ENCODE measurements around the gene CASP9.
"Not testable (repeated sequence)": the region's sequence is repeated elsewhere in the genome, so short reads cannot be mapped to it uniquely, and the experiment has no call there.

The CASP9 gene

DNA sequence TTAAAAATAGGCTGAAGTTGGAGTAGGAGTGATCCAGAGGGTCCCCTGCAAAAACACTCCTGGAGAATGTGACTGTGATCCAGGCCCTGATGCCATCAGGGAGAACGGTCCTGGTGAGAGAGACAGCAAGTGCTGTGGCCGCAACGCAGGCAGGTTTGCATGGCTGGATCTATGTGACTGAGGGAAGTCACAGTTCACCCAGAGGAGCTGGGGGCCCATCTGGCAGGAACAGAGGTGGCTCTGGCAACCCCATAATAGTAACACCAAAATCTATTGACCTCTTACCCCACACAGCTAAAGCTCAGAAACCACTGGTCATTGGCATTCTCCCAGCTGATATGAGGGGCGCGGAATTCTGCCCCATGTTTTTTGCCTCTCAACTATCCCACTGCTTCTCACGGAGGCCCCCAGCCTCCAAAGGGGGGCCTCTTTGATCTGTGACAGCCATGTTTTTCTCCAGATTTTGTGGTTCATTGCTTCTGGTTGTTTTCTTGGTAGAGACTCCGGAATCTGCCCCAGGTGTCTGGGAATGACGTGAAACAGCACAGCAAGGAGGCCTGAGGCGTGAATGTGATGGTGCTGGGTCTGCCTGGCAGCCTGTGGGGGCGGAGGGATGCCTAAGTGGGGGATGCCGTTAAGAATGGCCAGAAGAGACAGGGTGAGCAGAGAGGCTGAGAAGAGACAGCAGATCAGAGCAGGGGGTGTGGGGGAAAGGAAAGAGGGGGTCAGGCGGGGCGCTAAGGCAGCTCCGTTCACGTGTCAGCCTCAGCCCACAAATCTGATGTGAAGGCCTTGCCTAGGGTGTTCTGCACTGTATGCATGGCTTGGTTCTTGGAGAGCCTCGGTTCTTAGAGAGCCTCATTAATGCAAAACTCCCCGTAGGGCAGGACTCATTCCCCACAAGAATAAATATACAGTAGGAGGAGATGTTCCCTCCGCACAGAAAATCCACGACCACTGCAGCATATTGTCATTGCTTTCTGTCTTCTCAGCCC is 23.5 kb downstream of the CASP9 start:
- no peak for DNase-seq (ENCODE audit: low read depth)

- no peak for DNase-seq (ENCODE audit: low read depth)
These were observed 30.1 kb downstream of the CASP9 start for GRCh38 chr1:15493869-15494390.

GRCh38 chr1:15492596-15492995 is 31.4 kb downstream of the CASP9 start:
- DNase-seq (ENCODE audit: low read depth) = no peak

- not testable (repeated sequence) for DNase-seq (ENCODE audit: low read depth)
These were observed 33.0 kb downstream of the CASP9 start for GRCh38 chr1:15491010-15491409.

DNA sequence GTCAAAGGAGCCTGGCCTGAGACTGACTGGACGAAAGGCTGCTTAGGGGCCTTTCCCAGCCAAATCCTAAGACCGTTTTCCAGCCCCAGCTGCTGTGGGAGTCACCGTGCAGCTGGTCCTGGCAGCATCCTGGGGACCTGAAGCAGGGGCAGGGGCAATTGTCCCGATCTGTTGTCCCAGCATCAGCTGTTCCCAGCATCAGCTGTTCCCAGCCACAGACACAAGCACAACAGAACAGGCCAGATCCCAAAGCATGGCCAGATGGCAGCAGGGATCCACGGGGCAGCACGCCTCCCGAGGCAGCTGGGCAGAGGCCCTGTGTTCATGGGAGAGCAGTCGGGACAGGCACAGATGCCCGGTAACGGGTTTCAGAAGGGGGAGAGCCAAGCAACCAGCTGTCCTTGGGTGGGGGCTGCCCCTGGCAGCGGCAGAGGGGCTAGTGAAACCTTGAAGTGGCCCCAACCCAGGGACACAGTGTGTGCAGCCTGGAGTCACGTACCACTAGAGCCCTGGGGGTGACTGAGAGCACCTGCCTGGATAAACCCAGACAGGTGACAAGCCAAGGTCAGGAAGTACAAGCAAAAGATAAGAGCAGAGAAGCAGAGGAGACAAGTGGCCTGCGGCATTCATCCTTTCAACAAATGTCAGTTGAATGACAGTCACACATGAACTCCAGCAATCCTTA is 34.8 kb downstream of the CASP9 start:
- no peak for DNase-seq (ENCODE audit: low read depth)

GRCh38 chr1:15488371-15488770 is 35.6 kb downstream of the CASP9 start:
- no peak for DNase-seq (ENCODE audit: low read depth)

DNA sequence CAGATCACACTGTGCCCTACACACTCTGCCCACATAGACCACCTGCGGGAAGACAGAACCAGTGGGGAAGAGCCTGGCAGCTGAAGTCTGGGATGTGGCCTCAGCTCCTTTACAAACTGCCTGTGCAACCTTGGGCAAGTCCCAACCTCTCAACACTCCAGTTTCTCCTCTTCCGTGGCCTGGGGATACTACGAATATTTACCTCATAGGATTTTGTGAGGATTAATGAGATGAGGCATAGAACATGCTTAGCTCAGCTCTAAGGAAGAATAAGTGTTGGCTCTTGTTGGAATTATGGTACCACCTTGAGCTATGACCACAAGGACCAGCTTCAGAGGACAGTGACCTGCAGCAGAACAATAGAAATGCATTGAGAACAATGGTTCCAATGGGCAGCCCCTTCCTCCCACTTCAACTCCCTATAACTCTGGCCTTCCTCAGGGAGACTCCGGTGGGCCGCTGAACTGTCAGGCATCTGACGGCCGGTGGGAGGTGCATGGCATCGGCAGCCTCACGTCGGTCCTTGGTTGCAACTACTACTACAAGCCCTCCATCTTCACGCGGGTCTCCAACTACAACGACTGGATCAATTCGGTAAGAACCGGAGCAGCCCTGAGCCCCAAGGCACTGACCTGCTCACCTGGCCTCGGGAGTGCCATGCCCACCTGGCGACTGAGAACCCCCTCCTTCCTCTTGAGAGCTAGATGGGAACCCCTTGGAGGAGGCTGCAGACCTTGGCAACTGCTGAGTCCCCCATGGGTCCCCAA is 37.0 kb downstream of the CASP9 start:
- not testable (repeated sequence) for DNase-seq (ENCODE audit: low read depth)

GRCh38 chr1:15485636-15486035 is 38.4 kb downstream of the CASP9 start:
- DNase-seq (ENCODE audit: low read depth) = no peak

GRCh38 chr1:15484443-15484842 is 39.6 kb downstream of the CASP9 start:
- DNase-seq (ENCODE audit: low read depth) = not testable (repeated sequence)

DNA sequence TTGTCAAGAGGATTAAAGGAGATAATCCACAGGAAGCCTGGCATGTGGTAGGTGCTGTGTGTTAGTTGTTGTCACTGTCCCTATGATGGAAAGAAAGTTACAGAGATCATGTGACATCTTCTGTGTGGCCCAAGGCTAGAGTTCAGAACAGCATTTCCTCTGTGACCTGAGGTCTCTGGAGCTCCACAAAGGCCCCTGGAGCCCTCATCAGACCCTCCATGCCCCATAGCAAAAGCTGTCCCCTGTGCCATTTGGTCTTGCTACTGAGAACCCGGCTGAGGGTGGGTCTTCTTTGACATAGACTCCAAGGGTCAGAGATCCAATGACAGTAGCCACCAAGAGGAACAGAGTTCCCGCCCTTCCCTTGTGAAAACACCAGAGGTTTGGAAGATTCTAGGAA is 40.0 kb downstream of the CASP9 start:
- DNase-seq (ENCODE audit: low read depth) = no peak

- not testable (repeated sequence) for DNase-seq (ENCODE audit: low read depth)
These were observed 41.0 kb downstream of the CASP9 start for GRCh38 chr1:15482983-15483543.

DNA sequence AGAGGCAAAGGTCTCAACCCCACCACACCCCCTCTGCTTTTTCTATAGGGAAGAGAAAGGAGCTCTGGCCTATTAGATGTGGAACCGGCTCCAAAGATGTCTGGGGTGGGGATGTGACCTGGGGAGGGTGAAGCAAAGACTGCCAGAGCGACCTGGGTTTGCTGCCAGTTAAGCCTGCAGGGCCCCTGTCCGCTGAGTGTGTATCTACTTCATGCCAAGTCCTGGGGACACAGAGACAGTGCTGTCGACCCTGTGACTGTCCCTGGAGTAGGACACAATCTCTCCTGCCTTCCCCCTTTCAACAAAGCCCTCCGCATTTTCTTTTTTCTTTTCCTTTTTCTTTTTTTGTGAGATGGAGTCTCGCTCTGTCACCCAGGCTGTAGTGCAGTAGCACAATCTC is 41.6 kb downstream of the CASP9 start:
- not testable (repeated sequence) for DNase-seq (ENCODE audit: low read depth)

GRCh38 chr1:15479654-15480347 is 44.2 kb downstream of the CASP9 start:
- DNase-seq (ENCODE audit: low read depth) = no peak

- DNase-seq (ENCODE audit: low read depth) = no peak
These were observed 46.3 kb downstream of the CASP9 start for GRCh38 chr1:15477646-15478212.

DNA sequence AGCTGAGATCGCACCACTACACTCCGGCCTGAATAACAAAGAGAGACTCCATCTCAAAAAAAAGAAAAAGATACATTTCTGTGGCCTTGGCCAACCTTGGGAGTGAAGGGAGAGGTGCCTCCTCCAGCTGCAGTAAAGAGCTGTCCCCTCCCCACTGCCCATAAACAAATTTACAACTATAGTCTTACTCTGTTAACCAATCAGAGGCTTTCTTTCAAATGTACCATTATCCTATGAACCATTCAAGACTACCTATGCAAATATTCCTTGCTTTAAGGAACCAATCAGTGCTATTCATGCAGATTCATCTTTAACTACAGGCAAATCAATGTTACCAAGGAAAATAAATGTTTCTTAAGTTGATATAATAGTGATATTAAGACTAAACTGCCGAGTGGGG is 47.1 kb downstream of the CASP9 start:
- DNase-seq (ENCODE audit: low read depth) = no peak

DNA sequence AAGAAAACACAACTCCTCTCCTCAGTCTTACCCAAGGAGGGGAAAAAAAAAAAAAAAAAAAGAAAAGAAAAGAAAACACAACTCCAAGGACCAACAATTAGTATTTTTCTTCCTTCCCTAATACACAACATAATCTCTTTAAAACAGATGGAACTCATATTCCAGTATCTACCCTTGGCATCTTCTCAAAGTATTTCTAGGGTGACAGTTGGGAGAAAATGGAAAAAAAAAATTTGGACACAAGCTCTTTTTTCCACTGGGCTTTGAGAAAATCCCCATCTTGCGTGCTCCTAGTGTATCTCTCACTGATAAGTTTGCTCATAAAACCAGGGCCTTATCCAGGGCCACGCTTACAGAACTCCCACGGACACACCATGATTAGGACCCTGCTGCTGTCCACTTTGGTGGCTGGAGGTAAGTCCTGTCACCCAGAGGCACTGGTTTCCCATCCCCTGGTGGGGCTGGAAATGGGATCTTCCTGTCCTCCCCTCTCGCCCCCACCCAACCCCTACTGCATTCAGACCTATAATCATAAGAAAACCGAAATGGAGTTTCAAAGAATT is 48.2 kb downstream of the CASP9 start, which contains the start of gene CELA2B:
Gene CELA2B, plus strand, starts transcription at position 353 of the 563 bp plus-strand sequence. Its CDS starts 22 bp downstream, at position 375.
- DNase-seq (ENCODE audit: low read depth) = no peak

DNA sequence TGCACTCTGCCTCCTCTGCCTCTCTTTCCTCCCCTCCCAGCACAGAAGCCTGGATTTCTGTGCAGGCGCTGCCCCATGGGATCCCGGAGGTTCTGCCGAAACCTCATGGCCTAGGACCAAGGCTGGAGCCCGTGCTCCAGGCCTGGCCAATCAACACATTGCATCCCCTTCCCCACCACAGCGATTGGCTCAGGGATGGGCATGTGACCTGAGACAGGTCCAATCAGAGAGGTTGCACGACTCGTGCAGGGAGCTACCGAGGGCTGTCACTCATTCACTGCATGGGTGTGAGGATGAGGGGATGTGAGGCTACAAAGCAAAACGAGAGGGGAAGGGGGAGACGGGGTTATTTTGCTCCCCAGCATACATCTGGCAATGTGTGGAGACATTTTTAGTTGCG is 51.4 kb downstream of the CASP9 start:
- DNase-seq (ENCODE audit: low read depth) = no peak

DNA sequence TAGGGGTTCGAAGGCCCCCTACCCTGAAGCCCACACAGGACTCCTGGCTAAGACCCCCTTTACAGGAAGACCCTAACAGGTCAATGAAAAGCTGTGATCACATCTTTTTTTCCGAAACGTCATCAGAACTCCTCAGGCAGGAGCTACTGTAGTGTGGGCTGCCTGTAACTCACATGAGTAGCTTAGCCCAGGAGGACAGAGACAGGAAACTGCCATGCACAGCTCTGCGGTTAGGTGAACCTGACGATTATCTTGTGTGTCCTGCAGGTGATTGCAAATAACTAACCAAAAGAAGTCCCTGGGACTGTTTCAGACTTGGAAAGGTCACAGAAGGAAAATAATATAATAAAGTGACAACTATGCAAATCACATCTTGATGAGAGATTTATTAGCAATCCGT is 52.3 kb downstream of the CASP9 start:
- DNase-seq (ENCODE audit: low read depth) = not testable (repeated sequence)

GRCh38 chr1:15471067-15471466 is 52.9 kb downstream of the CASP9 start:
- not testable (repeated sequence) for DNase-seq (ENCODE audit: low read depth)

DNA sequence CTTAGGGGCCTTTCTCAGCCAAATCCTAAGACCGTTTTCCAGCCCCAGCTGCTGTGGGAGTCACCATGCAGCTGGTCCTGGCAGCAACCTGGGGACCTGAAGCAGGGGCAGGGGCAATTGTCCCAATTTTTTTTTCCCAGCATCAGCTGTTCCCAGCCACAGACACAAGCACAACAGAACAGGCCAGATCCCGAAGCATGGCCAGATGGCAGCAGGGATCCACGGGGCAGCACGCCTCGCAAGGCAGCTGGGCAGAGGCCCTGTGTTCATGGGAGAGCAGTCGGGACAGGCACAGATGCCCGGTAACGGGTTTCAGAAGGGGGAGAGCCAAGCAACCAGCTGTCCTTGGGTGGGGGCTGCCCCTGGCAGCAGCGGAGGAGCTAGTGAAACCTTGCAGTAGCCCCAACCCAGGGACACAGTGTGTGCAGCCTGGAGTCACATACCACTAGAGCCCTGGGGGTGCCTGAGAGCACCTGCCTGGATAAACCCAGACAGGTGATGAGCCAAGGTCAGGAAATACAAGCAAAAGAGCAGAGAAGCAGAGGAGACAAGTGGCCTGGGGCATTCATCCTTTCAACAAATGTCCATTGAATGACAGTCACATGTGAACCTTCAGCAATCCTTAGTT is 54.1 kb downstream of the CASP9 start:
- not testable (repeated sequence) for DNase-seq (ENCODE audit: low read depth)
